Neural progenitor cell (in vitro differentiated cells): ENCODE measurements around the gene NUDT21. TPM values are rescaled to one million over a fixed set of nuclear protein-coding genes. Genes with fewer than 3 reads are reported as not detected.

ENCODE experiments used
- DNase-seq: peaks from one replicate; pipeline ENCODE4 v3.0.0-alpha.2; 2016; ENCODE audit warnings: low spot score
- H2AFZ ChIP-seq: fragments of 200-600 bp; sonication (generic); replicated peaks from 2 replicates; pipeline ENCODE4 v1.6.1; 2016; ENCODE audit warnings: antibody characterized with exemption
- H3F3A ChIP-seq: fragments of 200-600 bp; sonication (generic); 2 replicates; pipeline ENCODE4 v1.6.1; 2016; ENCODE audit warnings: antibody characterized with exemption, low read depth
- H3K27ac ChIP-seq: fragments of 200-600 bp; sonication (generic); 2 replicates; pipeline ENCODE4 v1.5.1; 2016; ENCODE audit warnings: mild to moderate bottlenecking
- H3K27me3 ChIP-seq: fragments of 200-600 bp; sonication (generic); 2 replicates; pipeline ENCODE4 v1.6.1; 2016; ENCODE audit warnings: mild to moderate bottlenecking, moderate library complexity
- H3K36me3 ChIP-seq: fragments of 200-600 bp; sonication (generic); 2 replicates; pipeline ENCODE4 v1.5.1; 2016
- H3K4me1 ChIP-seq: fragments of 200-600 bp; sonication (generic); 2 replicates; pipeline ENCODE4 v1.6.1; 2016; ENCODE audit warnings: mixed run types
- H3K4me2 ChIP-seq: fragments of 200-600 bp; sonication (generic); 2 replicates; pipeline ENCODE4 v1.6.1; 2016
- H3K4me3 ChIP-seq: fragments of 200-600 bp; sonication (generic); 2 replicates; pipeline ENCODE4 v1.5.1; 2016
- H3K79me2 ChIP-seq: fragments of 200-600 bp; sonication (generic); 2 replicates; pipeline ENCODE4 v1.6.1; 2016; ENCODE audit warnings: low read depth
- H3K9ac ChIP-seq: fragments of 200-600 bp; sonication (generic); 2 replicates; pipeline ENCODE4 v1.6.1; 2016
- H3K9me3 ChIP-seq: fragments of 200-600 bp; sonication (generic); 2 replicates; pipeline ENCODE4 v1.5.1; 2016; ENCODE audit warnings: low read depth
- H4K20me1 ChIP-seq: fragments of 200-600 bp; sonication (generic); 2 replicates; pipeline ENCODE4 v1.6.1; 2016; ENCODE audit warnings: low read depth
- H3K27ac Mint-ChIP-seq: 3 replicates; pipeline ENCODE4 v1.8.0; 2021; ENCODE audit warnings: mixed read lengths
- H3K27me3 Mint-ChIP-seq: 2 replicates; pipeline ENCODE4 v1.8.0; 2022; ENCODE audit warnings: low read depth, mild to moderate bottlenecking, inconsistent platforms, moderate library complexity, mixed read lengths; ENCODE audit not compliant: insufficient read depth
- H3K36me3 Mint-ChIP-seq: 3 replicates; pipeline ENCODE4 v1.8.0; 2021; ENCODE audit warnings: mixed read lengths
- H3K4me1 Mint-ChIP-seq: 3 replicates; pipeline ENCODE4 v1.8.0; 2021; ENCODE audit warnings: mixed read lengths
- H3K4me3 Mint-ChIP-seq: 3 replicates; pipeline ENCODE4 v1.8.0; 2021; ENCODE audit warnings: mild to moderate bottlenecking, moderate library complexity, mixed read lengths
- H3K9me3 Mint-ChIP-seq: 3 replicates; pipeline ENCODE4 v1.8.0; 2020; ENCODE audit warnings: mixed read lengths
- CTCF ChIP-seq: fragments of 200-600 bp; sonication (generic); IDR thresholded peaks from 2 replicates; pipeline ENCODE4 v1.5.1; 2017; ENCODE audit warnings: antibody characterized with exemption, mild to moderate bottlenecking
- EZH2 ChIP-seq: fragments of 200-600 bp; sonication (generic); IDR thresholded peaks from 2 replicates; pipeline ENCODE4 v1.6.1; 2017; ENCODE audit warnings: antibody characterized with exemption, mild to moderate bottlenecking, moderate library complexity
- EZH2phosphoT487 ChIP-seq: fragments of 200-600 bp; sonication (generic); IDR thresholded peaks from 2 replicates; pipeline ENCODE4 v1.6.1; 2017; ENCODE audit warnings: antibody characterized with exemption
- total RNA-seq: library from RNA; depleted of rRNA; stranded (reverse); fragments of >200 nt; gene quantifications from 2 replicates; pipeline ENCODE4 v1.2.3, GENCODE V29; 2015; ENCODE audit warnings: low replicate concordance

Gene NUDT21
- total RNA-seq, 1 donor from 2014 or later: 256 TPM

DNA sequence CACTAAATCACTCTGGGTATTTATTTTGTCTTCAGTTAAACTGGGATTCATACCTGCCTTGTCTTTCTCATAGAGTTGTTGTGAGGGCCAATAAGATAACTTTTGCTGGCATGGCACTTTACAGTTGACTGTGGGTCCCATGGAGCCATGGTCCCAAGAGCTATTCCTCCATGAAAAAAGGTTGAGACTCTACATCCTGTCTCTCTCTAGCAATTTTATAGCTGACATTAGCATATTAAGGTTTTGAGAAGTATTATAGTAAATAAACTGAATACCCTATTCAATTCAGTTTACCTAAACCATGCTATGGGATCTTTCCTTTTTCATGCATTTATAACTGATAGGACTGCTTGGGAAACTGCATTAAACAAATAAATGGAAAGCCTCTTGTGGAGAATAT lies 17.7 kb upstream of the NUDT21 start:
- H4K20me1 ChIP-seq: no peaks in the 10 kb centered on the region
- no peak overlapping the region for H3K4me3 ChIP-seq
- Mint-ChIP-seq H3K36me3 (peaks cover 36% of the 10 kb centered on the region), H3K27ac (no peak overlapping the region), H3K4me1 (no peaks in the 10 kb centered on the region), H3K27me3 (no peaks in the 10 kb centered on the region), H3K9me3 (no peaks in the 10 kb centered on the region), H3K4me3 (no peak overlapping the region)
- H3K9ac ChIP-seq: no peak overlapping the region
- TF ChIP-seq CTCF: no peak
- no peak for TF ChIP-seq EZH2
- TF ChIP-seq EZH2phosphoT487: no peak
- no peak overlapping the region for H3K4me2 ChIP-seq
- no peaks in the 10 kb centered on the region for H3F3A ChIP-seq
- no peak overlapping the region for H2AFZ ChIP-seq
- no peaks in the 10 kb centered on the region for H3K27me3 ChIP-seq
- no peak for DNase-seq
- no peaks in the 10 kb centered on the region for H3K79me2 ChIP-seq
- H3K36me3 ChIP-seq: peaks cover 23% of the 10 kb centered on the region
- no peaks in the 10 kb centered on the region for H3K9me3 ChIP-seq
- H3K27ac ChIP-seq: no peak overlapping the region
- no peaks in the 10 kb centered on the region for H3K4me1 ChIP-seq

GRCh38 chr16:56466344-56466743 lies 15.2 kb upstream of the NUDT21 start:
- Histone ChIP-seq H3K27me3 (no peaks in the 10 kb centered on the region), H3K9ac (no peak overlapping the region), H3K4me2 (no peak overlapping the region), H4K20me1 (no peaks in the 10 kb centered on the region), H2AFZ (no peak overlapping the region), H3K9me3 (no peaks in the 10 kb centered on the region), H3K79me2 (no peaks in the 10 kb centered on the region), H3K36me3 (peaks cover 23% of the 10 kb centered on the region), H3K27ac (no peak overlapping the region), H3K4me3 (no peak overlapping the region), H3F3A (no peaks in the 10 kb centered on the region), H3K4me1 (no peaks in the 10 kb centered on the region)
- H3K27me3 Mint-ChIP-seq: no peaks in the 10 kb centered on the region
- H3K27ac Mint-ChIP-seq: no peak overlapping the region
- no peak for TF ChIP-seq EZH2
- no peak for TF ChIP-seq CTCF
- TF ChIP-seq EZH2phosphoT487: no peak
- H3K36me3 Mint-ChIP-seq: peaks cover 32% of the 10 kb centered on the region
- no peak for DNase-seq
- no peaks in the 10 kb centered on the region for H3K9me3 Mint-ChIP-seq
- no peak overlapping the region for H3K4me3 Mint-ChIP-seq
- H3K4me1 Mint-ChIP-seq: no peaks in the 10 kb centered on the region

- no peak overlapping the region for H3K9ac ChIP-seq
- no peaks in the 10 kb centered on the region for H3F3A ChIP-seq
- no peak overlapping the region for H3K4me3 ChIP-seq
- H4K20me1 ChIP-seq: no peaks in the 10 kb centered on the region
- Mint-ChIP-seq H3K9me3 (no peaks in the 10 kb centered on the region), H3K4me3 (no peak overlapping the region), H3K36me3 (peaks cover 27% of the 10 kb centered on the region), H3K27ac (no peak overlapping the region), H3K27me3 (no peaks in the 10 kb centered on the region), H3K4me1 (no peaks in the 10 kb centered on the region)
- no peaks in the 10 kb centered on the region for H3K79me2 ChIP-seq
- no peaks in the 10 kb centered on the region for H3K27me3 ChIP-seq
- no peak for DNase-seq
- H3K4me2 ChIP-seq: no peak overlapping the region
- peaks cover 28% of the 10 kb centered on the region for H3K36me3 ChIP-seq
- H3K27ac ChIP-seq: no peak overlapping the region
- TF ChIP-seq EZH2phosphoT487 (no peak), CTCF (no peak), EZH2 (no peak)
- no peaks in the 10 kb centered on the region for H3K9me3 ChIP-seq
- H2AFZ ChIP-seq: no peak overlapping the region
- no peaks in the 10 kb centered on the region for H3K4me1 ChIP-seq
Measured at GRCh38 chr16:56463153-56463552, 12.0 kb upstream of the NUDT21 start.
